Vagina (tissue), 2 donors: Measurements from ENCODE around the gene FHL2. TPM values are rescaled to one million over a fixed set of nuclear protein-coding genes. Genes with fewer than 3 reads are reported as not detected.

Experiments
- DNase-seq, 2 donors: peaks; one replicate each; pipeline ENCODE4 v3.0.0-alpha.2; 2017; ENCODE audit errors: extremely low spot score in 2 of 2
- H3K27ac ChIP-seq: fragments of 200-600 bp; sonication (generic); one replicate; pipeline ENCODE4 v1.5.1; 2019
- H3K27me3 ChIP-seq: fragments of 200-600 bp; sonication (generic); one replicate; pipeline ENCODE4 v1.5.1; 2019
- H3K36me3 ChIP-seq, 2 donors: fragments of 200-600 bp; sonication (generic); one replicate each; pipeline ENCODE4 v1.5.1; 2017 to 2019
- H3K4me1 ChIP-seq: fragments of 200-600 bp; sonication (generic); one replicate; pipeline ENCODE4 v1.5.1; 2019
- H3K4me3 ChIP-seq, 2 donors: fragments of 200-600 bp; sonication (generic); 1 replicate in 1 of 2; 2 replicates in 1 of 2; pipeline ENCODE4 v1.5.1; 2016 to 2019
- H3K9me3 ChIP-seq: fragments of 200-600 bp; sonication (generic); one replicate; pipeline ENCODE4 v1.5.1; 2019
- CTCF ChIP-seq, 3 experiments: fragments of 450-650 bp in 2 of 3; fragments of 200-600 bp in 1 of 3; sonication (generic) in 1 of 3; IDR thresholded peaks; one replicate each; pipeline ENCODE4 v1.5.1; 2017 to 2019; ENCODE audit warnings: antibody characterized with exemption in 3 of 3, mild to moderate bottlenecking in 2 of 3, moderate library complexity in 2 of 3
- POLR2A ChIP-seq, 2 donors: fragments of 450-650 bp; IDR thresholded peaks; one replicate each; pipeline ENCODE4 v1.6.1; 2017; ENCODE audit warnings: antibody characterized with exemption in 2 of 2, mild to moderate bottlenecking in 2 of 2, moderate library complexity in 2 of 2
- POLR2AphosphoS5 ChIP-seq, 2 donors: sonication (generic); formaldehyde crosslinking; IDR thresholded peaks; one replicate each; pipeline ENCODE4 v1.9.0; 2017; ENCODE audit warnings: antibody characterized with exemption in 2 of 2, mild to moderate bottlenecking in 2 of 2, low read depth in 1 of 2; ENCODE audit not compliant: insufficient read depth in 1 of 2
- intact Hi-C: fragments of 100-400 bp; cut with DNase I; formaldehyde crosslinking; loops from one replicate; pipeline ENCODE4 v1.15.1; 2023
- total RNA-seq: library from RNA; depleted of rRNA; stranded (reverse); fragments of >200 nt; gene quantifications from one replicate; pipeline ENCODE4 v1.2.3, GENCODE V29; 2016

Gene FHL2
- total RNA-seq, 1 donor from 2014 or later = 62.1 TPM

- no peaks in the 10 kb centered on the region for H3K36me3 ChIP-seq
- no peaks in the 10 kb centered on the region for H3K9me3 ChIP-seq
- no peaks in the 10 kb centered on the region for H3K4me1 ChIP-seq
- no peak overlapping the region for H3K4me3 ChIP-seq
- TF ChIP-seq CTCF (IDR thresholded peaks at IDR 0.05) (no peak), POLR2A (IDR thresholded peaks at IDR 0.05) (no peak), POLR2AphosphoS5 (IDR thresholded peaks at IDR 0.05; ENCODE audit: insufficient read depth in 1 of 2, low read depth in 1 of 2) (no peak)
- intact Hi-C loops = no loop called here
- no peak overlapping the region for H3K27ac ChIP-seq
- DNase-seq = no peak
- H3K27me3 ChIP-seq = no peaks in the 10 kb centered on the region
These were observed 39.5 kb upstream of the FHL2 start for GRCh38 chr2:105438104-105438929.

DNA sequence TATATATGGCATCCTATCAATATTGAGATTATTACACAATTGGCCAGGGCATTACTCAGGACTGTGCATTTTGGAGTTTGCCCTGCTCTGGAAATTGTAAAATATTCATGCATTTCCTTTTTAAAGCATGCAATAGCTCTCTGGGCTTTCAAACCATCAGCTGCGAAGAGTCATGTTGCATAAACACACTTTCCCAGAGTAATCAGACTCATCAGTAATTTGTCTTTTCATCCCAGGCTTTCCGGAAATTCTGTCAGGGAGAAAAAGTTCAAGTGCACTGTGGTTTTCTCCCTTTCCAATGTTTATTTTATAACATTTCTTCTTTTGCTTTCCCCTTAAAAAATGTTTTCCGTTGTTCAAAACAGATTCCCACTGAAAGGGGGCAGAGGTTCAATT, 38.9 kb upstream of the FHL2 start:
- intact Hi-C loops = no loop called here
- DNase-seq = no peak
- TF ChIP-seq POLR2AphosphoS5 (IDR thresholded peaks at IDR 0.05; ENCODE audit: insufficient read depth in 1 of 2, low read depth in 1 of 2) = no peak
- TF ChIP-seq CTCF (IDR thresholded peaks at IDR 0.05) = no peak
- TF ChIP-seq POLR2A (IDR thresholded peaks at IDR 0.05) = no peak
- Histone ChIP-seq H3K36me3 (no peaks in the 10 kb centered on the region), H3K27me3 (no peaks in the 10 kb centered on the region), H3K9me3 (no peaks in the 10 kb centered on the region), H3K4me1 (peaks cover 4% of the 10 kb centered on the region), H3K27ac (no peak overlapping the region), H3K4me3 (no peak overlapping the region)

DNA sequence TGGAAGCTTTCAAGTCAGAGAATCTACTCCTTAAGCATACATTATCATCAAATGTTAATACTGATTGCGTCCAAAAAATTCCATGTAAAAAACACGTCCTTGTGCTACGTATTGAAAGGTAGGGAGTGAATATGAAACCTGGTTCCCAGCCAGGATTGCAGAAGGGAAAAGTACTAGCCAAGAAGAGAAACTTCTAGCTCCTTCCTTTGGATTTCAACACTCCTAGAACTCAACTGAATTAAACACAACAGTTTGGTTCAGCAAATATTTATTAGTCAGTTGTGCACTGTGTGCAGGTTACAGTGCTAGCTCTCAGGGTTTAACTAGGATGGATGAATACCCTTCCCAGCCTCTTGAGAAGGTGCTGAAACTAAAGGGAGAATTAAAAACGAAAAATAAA, 33.9 kb upstream of the FHL2 start:
- Histone ChIP-seq H3K27me3 (no peaks in the 10 kb centered on the region), H3K9me3 (no peaks in the 10 kb centered on the region), H3K36me3 (no peaks in the 10 kb centered on the region), H3K27ac (peak overlapping the region; percentile 37), H3K4me1 (peaks cover 11% of the 10 kb centered on the region), H3K4me3 (no peak overlapping the region)
- intact Hi-C loops = no loop called here
- no peak for DNase-seq
- no peak for TF ChIP-seq CTCF (IDR thresholded peaks at IDR 0.05)
- no peak for TF ChIP-seq POLR2AphosphoS5 (IDR thresholded peaks at IDR 0.05; ENCODE audit: insufficient read depth in 1 of 2, low read depth in 1 of 2)
- TF ChIP-seq POLR2A (IDR thresholded peaks at IDR 0.05) = no peak

GRCh38 chr2:105432044-105432399, 33.2 kb upstream of the FHL2 start:
- Histone ChIP-seq H3K4me1 (peaks cover 11% of the 10 kb centered on the region), H3K27ac (peak overlapping the region; percentile 37), H3K36me3 (no peaks in the 10 kb centered on the region), H3K27me3 (no peaks in the 10 kb centered on the region), H3K9me3 (no peaks in the 10 kb centered on the region), H3K4me3 (no peak overlapping the region)
- TF ChIP-seq CTCF (IDR thresholded peaks at IDR 0.05) (no peak), POLR2AphosphoS5 (IDR thresholded peaks at IDR 0.05; ENCODE audit: insufficient read depth in 1 of 2, low read depth in 1 of 2) (no peak), POLR2A (IDR thresholded peaks at IDR 0.05) (no peak)
- DNase-seq = no peak
- intact Hi-C loops = no loop called here

DNA sequence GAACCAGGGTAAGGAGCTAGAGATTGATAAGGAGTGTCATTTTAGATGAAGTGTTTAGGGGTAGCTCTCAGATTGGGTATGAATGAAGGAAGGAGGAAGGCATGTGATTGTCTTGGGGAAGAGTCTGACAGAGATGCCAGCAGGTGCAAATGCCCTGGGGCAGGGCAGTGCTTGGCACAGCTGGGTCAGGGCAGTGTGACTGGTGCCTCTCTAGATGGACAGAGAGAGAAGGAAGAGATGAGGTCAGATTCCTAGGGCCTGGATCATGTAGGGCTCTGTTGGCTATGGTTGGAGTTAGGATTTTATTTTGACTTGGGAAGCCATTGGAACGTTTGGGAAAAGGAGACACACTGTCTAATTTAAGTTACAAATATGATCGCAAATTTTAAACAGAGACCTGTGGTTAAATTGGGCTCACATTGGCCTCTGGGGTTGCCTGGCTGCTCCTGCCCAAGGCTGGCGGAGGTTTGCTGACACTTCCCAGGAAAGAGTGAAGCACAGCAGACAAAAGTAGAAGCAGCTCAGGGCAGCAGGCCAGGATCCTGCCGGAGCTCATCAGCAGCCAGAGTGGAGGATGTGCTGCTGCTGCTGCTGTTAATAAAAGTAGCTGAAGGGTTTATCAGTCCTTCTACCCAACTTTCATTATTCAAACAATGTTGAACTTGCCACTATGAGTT, 32.7 kb upstream of the FHL2 start:
- H3K36me3 ChIP-seq = no peaks in the 10 kb centered on the region
- TF ChIP-seq CTCF (IDR thresholded peaks at IDR 0.05) = no peak
- no peak for TF ChIP-seq POLR2A (IDR thresholded peaks at IDR 0.05)
- H3K4me3 ChIP-seq = no peak overlapping the region
- DNase-seq = no peak
- peak overlapping the region; percentile 37 for H3K27ac ChIP-seq
- H3K4me1 ChIP-seq = peaks cover 16% of the 10 kb centered on the region
- H3K9me3 ChIP-seq = no peaks in the 10 kb centered on the region
- intact Hi-C loops = no loop called here
- H3K27me3 ChIP-seq = no peaks in the 10 kb centered on the region
